ENCODE data around the gene F10.

F10 gene

DNA sequence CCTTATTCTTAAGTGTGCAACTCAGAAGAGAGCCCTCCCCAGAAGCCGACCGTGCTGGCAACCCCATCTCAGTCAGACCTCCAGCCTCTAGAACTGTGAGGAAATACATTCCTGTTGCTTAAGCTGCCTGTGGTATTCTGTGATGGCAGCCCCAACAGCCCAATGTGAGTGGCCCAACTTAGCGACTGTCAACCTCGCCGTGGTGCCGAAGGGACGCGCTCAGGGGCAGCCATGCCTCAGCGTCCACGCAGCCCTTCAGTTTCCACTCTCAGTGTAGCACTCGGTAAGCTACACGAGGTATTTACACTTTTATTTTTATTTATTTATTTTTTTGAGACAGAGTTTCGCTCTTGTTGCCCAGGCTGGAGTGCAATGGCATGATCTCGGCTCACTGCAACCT is 54.2 kb downstream of the F10 start:
- no peak for DNase-seq

GRCh38 chr13:113178070-113178895 is 55.7 kb downstream of the F10 start:
- DNase-seq, result no peak

DNA sequence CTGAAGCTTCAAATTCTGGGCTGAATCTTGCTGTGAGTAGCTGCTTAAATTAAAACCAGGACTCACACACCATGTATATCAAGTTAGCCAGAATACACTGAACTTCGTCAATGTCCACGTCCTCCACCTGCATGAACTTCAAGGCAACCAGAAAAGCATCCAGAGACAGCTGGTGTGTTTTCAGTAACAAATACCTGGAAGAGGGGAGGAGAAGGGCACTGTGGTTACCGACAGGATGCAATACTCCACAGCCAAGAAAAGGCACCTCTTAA is 56.2 kb downstream of the F10 start:
- DNase-seq, result no peak

GRCh38 chr13:113179374-113180230 is 57.0 kb downstream of the F10 start:
- no peak for DNase-seq

- DNase-seq, result no peak
Measured at GRCh38 chr13:113182046-113182445, 59.4 kb downstream of the F10 start.

- DNase-seq, result no peak
Measured at GRCh38 chr13:113183450-113184129, 61.0 kb downstream of the F10 start.

DNA sequence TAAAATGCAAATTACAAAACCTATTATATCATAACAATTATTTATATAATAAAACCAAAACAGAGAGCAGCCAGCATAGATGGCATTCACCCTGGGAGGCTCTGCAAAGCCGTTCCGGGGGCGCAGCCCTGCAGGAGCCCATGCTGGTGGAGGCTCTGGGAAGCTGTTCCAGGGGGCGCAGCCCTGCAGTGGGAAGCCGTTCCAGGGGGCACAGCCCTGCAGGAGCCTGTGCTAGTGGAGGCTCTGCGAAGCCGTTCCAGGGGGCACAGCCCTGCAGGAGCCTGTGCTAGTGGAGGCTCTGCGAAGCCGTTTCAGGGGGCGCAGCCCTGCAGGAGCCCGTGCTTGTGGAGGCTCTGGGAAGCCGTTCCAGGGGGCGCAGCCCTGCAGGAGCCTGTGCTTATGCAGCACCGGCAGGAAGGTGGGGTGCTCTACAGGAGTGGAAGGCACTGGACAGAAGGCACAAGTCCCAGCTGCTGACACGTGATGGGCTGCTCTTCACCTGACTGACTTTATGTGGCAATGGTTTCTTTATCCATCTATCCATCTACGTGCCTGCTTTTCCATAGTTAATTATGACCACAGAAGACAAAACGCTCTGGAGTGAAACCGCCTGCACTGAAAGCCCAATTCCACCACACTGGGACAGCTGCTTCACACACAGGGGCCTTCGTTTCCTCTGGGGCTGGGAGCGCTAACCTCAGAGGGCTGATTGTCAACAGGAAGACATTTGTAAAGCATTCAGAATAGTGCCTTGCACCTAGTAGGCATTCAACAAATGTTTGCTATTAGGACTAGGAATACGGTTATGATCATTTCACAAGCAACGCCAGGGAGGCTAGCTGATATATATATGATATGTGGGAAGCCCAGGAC is 62.2 kb downstream of the F10 start:
- DNase-seq, result no peak

DNA sequence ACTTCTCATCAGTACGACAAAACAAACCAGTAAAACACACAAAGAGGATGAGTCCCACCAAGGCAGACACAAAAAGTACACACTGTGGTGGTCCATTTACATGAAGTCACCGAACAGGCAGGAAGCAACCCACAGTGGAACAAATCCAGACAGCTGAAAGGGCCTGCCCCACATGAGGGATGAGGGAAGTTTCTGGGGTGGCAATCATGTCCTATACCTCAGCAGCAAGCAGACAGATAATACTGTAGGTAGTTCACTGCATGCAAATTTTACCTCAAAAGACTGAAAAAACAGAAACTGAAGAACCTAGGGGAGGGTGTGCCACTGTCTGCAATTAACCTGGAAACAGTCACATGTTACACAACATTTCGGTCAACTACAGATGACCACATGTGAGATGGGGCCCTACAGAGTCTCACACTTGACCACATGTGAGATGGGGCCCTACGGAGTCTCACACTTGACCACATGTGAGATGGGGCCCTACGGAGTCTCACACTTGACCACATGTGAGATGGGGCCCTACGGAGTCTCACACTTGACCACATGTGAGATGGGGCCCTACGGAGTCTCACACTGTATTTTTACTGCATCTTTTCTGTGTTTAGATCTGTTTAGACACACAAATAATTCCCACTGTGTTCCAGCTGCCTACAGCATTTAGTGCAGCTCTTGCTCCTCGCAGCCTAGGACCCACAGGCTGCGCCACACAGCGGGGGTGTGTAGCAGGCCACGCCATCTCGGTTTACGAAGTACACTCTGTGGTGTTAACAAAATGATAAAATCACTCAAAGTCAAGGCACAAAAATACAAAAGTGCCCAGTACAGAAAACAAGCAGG is 63.7 kb downstream of the F10 start:
- DNase-seq, result no peak

GRCh38 chr13:113187263-113187669 is 64.7 kb downstream of the F10 start:
- peak; percentile 47 for DNase-seq

DNA sequence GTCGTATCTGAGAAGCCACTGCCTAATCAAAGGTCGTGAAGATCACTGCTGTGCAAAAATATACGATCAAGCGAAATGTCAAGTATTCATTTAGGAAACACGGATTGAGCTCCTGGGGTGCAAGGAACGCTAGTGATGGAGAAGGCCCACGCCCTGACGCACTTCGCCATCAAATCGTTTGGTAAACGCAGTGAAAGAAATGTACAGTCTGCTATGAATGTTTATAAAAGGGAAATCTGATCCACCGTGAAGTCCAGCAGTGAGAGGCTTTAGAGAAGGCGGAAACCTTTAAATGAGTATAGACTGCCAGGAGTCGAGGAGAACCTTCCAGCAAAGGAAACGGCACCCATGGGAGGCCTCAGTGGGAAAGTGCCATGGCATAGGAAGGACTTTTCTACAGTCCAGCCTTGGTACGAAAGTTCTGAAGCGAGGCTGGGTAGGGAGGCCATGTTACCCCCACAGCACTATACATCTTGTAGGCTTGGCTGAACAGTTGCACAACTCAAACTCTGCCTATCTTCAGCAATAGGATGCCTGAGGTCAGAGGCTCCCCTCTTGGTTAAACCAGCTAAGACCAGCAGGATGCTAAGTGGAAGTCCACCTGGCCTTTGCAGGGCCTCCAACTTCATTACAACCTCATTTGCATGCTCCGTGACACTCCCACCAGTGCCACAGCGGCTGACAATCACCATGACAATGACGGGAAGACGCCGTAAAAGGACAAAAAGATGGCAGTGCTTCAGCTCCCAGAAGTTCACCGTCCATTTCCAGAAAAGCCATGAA is 65.5 kb downstream of the F10 start:
- no peak for DNase-seq

GRCh38 chr13:113190181-113190580 is 67.6 kb downstream of the F10 start:
- DNase-seq, result no peak

DNA sequence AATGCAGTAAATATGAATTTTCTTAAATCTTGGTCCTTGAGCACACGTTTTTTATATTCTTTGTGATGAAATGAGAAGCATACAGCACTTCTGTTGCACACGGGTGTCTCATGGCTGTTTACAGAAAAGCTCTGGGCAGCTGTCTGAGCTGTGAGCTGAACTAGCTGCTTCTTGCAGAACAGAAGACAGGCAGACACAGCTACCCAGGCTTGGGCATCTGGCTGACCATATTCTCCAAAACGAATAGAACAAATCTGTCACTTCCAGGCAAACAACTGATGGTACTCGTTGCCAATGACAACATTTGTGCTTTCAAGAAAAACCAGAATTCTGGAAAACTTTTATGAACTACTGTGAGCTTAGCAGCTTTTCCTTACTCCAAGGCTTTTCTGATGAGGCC is 69.7 kb downstream of the F10 start:
- DNase-seq, result no peak

- no peak for DNase-seq
Measured at GRCh38 chr13:113192902-113193301, 70.3 kb downstream of the F10 start.

DNA sequence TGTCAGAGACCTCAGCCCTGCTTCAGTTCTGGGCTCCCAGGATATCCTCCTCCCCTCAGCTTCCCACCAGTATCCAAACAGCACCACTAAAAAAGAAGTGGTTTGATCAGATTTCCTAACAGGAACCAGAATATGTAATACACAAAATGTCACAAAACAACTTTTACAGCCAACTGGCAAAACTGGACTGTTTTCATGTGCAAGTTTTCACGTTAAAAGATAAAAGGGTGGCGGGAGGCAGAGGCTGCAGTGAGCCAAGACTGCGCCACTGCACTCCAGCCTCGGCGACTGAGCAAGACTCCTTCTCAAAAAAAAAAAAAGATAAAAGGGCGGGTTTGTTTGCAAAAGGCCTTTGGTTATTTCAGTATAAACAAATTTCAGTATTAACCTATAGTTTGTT is 72.8 kb downstream of the F10 start:
- DNase-seq, result no peak

DNA sequence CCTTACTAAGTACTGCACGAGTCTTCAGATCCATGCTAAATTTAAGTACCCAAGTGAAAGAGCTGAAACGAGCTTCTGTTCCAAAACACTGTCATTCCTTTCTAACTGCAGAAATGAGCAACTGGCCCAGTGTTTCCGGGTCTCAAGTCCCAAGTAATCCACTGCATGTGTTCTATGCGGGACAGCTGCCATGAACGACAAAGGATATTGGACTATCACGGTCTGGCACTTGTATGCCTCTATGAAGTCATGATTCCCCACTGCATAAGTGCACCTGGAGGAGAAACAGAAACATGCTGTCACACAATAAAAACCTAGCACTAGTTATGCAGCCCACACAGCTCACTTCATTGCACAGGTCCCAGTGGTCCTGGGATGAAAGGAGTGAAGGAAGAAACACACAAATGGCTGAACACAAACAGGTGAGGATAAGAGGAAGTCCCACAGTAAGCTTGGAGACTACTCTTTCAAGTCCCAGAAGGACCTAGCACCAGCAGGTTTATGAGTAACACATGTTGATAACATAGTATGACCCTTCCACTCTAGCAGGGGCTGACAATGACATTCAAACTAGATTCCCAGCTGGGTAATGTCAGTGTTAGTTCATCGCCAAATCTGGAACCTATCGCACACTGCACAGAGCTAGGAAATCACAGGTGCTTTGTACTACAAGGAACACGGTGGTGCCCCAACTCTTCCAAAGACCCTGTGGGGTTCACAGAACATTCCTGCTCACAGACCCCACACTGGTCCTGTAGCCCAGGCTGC is 74.6 kb downstream of the F10 start:
- no peak for DNase-seq
